Trophoblast cell (in vitro differentiated cells and primary cell): ENCODE results near the gene EPC2.
"Not testable (repeated sequence)": the region's sequence is repeated elsewhere in the genome, so short reads cannot be mapped to it uniquely, and the experiment has no call there.

Experiments used
- DNase-seq, 2 donors: peaks; one replicate each; pipeline ENCODE4 v3.0.0-alpha.2; 2016
- H2AFZ ChIP-seq: 2 replicates; pipeline ENCODE4 v1.6.1; 2013; ENCODE audit warnings: low read length, moderate library complexity, mild to moderate bottlenecking; ENCODE audit not compliant: insufficient read depth, poor library complexity
- H2AK5ac ChIP-seq: 2 replicates; pipeline ENCODE4 v1.6.1; 2013; ENCODE audit warnings: mild to moderate bottlenecking, low read length
- H2BK120ac ChIP-seq: 2 replicates; pipeline ENCODE4 v1.6.1; 2013; ENCODE audit warnings: low read length, mild to moderate bottlenecking, moderate library complexity; ENCODE audit not compliant: insufficient read depth, poor library complexity
- H2BK12ac ChIP-seq: 2 replicates; pipeline ENCODE4 v1.6.1; 2013; ENCODE audit warnings: mild to moderate bottlenecking, low read length, moderate library complexity
- H2BK5ac ChIP-seq: 2 replicates; pipeline ENCODE4 v1.6.1; 2013; ENCODE audit warnings: low read length, low read depth, moderate library complexity, mild to moderate bottlenecking; ENCODE audit not compliant: poor library complexity
- H3K14ac ChIP-seq: 2 replicates; pipeline ENCODE4 v1.6.1; 2013; ENCODE audit warnings: mild to moderate bottlenecking, low read length
- H3K18ac ChIP-seq: 2 replicates; pipeline ENCODE4 v1.6.1; 2013; ENCODE audit warnings: mild to moderate bottlenecking, low read length
- H3K23ac ChIP-seq: 2 replicates; pipeline ENCODE4 v1.6.1; 2013; ENCODE audit warnings: low read length
- H3K27ac ChIP-seq: 2 replicates; pipeline ENCODE4 v1.5.1; 2013; ENCODE audit warnings: low read depth, mild to moderate bottlenecking, inconsistent platforms, low read length, moderate library complexity
- H3K27me3 ChIP-seq: 2 replicates; pipeline ENCODE4 v1.6.1; 2013; ENCODE audit warnings: inconsistent platforms, mild to moderate bottlenecking, low read length, moderate library complexity; ENCODE audit not compliant: insufficient read depth
- H3K36me3 ChIP-seq, 2 experiments: 1 replicate in 1 of 2; 2 replicates in 1 of 2; pipeline ENCODE4 v1.6.1; 2013; ENCODE audit warnings: low read length in 2 of 2, mild to moderate bottlenecking in 2 of 2, moderate library complexity in 1 of 2; ENCODE audit not compliant: insufficient read depth in 2 of 2, control insufficient read depth in 1 of 2
- H3K4ac ChIP-seq: 2 replicates; pipeline ENCODE4 v1.6.1; 2013; ENCODE audit warnings: low read depth, mild to moderate bottlenecking, low read length, moderate library complexity
- H3K4me1 ChIP-seq, 2 experiments: 1 replicate in 1 of 2; 2 replicates in 1 of 2; pipeline ENCODE4 v1.6.1; 2013; ENCODE audit warnings: low read length in 2 of 2, mild to moderate bottlenecking in 2 of 2, moderate library complexity in 1 of 2; ENCODE audit not compliant: insufficient read depth in 2 of 2, control insufficient read depth in 1 of 2
- H3K4me2 ChIP-seq: 2 replicates; pipeline ENCODE4 v1.6.1; 2013; ENCODE audit warnings: inconsistent platforms, mild to moderate bottlenecking, low read length, moderate library complexity
- H3K4me3 ChIP-seq: 2 replicates; pipeline ENCODE4 v1.5.1; 2013; ENCODE audit warnings: mild to moderate bottlenecking, low read depth, low read length, inconsistent platforms
- H3K79me1 ChIP-seq: one replicate; pipeline ENCODE4 v1.6.1; 2013; ENCODE audit warnings: low read length
- H3K79me2 ChIP-seq: 2 replicates; pipeline ENCODE4 v1.6.1; 2013; ENCODE audit warnings: low read length, mild to moderate bottlenecking; ENCODE audit not compliant: control insufficient read depth, insufficient read depth, poor library complexity
- H3K9ac ChIP-seq: 2 replicates; pipeline ENCODE4 v1.6.1; 2013; ENCODE audit warnings: mild to moderate bottlenecking, low read length
- H3K9me3 ChIP-seq: 2 replicates; pipeline ENCODE4 v1.6.1; 2013; ENCODE audit warnings: low read depth, mild to moderate bottlenecking, control low read depth, inconsistent platforms, low read length; ENCODE audit not compliant: insufficient read depth
- H4K12ac ChIP-seq: 2 replicates; pipeline ENCODE4 v1.6.1; 2013; ENCODE audit warnings: low read depth, mild to moderate bottlenecking, low read length, moderate library complexity
- H4K8ac ChIP-seq: 2 replicates; pipeline ENCODE4 v1.6.1; 2013; ENCODE audit warnings: low read depth, mild to moderate bottlenecking, low read length, moderate library complexity
- H4K91ac ChIP-seq: one replicate; pipeline ENCODE4 v1.6.1; 2013; ENCODE audit warnings: low read depth, mild to moderate bottlenecking, low read length, moderate library complexity
- WGBS: extraction: QIAGEN DNeasy Blood & Tissue Kit; methylation state at CpG from one replicate; pipeline ENCODE4 v1.1.7; 2013; ENCODE audit warnings: missing lambda C conversion rate; ENCODE audit not compliant: insufficient read length, insufficient coverage; ENCODE audit errors: extremely low coverage; 5-methylcytosine and 5-hydroxymethylcytosine counted together

Gene EPC2

GRCh38 chr2:148688011-148688410 lies 43.5 kb downstream of the EPC2 start:
- not testable (repeated sequence) for H3K36me3 ChIP-seq, H2AK5ac ChIP-seq, H4K12ac ChIP-seq, H3K18ac ChIP-seq, H2BK120ac ChIP-seq, H3K9ac ChIP-seq, H3K9me3 ChIP-seq, H4K8ac ChIP-seq, H3K79me2 ChIP-seq, H2BK5ac ChIP-seq, H3K23ac ChIP-seq, H2BK12ac ChIP-seq, H3K4ac ChIP-seq, H3K4me1 ChIP-seq, H3K27me3 ChIP-seq, H4K91ac ChIP-seq, H2AFZ ChIP-seq, H3K14ac ChIP-seq, DNase-seq, H3K4me2 ChIP-seq, H3K27ac ChIP-seq, H3K4me3 ChIP-seq, H3K79me1 ChIP-seq

GRCh38 chr2:148696985-148697384 lies 52.4 kb downstream of the EPC2 start:
- DNase-seq = no peak
- Histone ChIP-seq H3K18ac (no peak overlapping the region), H3K27me3 (no peaks in the 10 kb centered on the region), H4K91ac (no peak overlapping the region), H3K4me2 (no peak overlapping the region), H3K79me1 (no peaks in the 10 kb centered on the region), H2AK5ac (no peak overlapping the region), H3K27ac (no peak overlapping the region), H3K4me1 (no peaks in the 10 kb centered on the region), H3K14ac (no peak overlapping the region), H2BK12ac (no peak overlapping the region), H2AFZ (no peak overlapping the region), H3K4me3 (no peak overlapping the region), H3K79me2 (no peaks in the 10 kb centered on the region), H3K9me3 (no peaks in the 10 kb centered on the region), H3K36me3 (no peaks in the 10 kb centered on the region), H3K9ac (no peak overlapping the region), H4K8ac (no peak overlapping the region), H3K23ac (no peak overlapping the region), H2BK120ac (no peak overlapping the region), H4K12ac (no peak overlapping the region), H3K4ac (no peak overlapping the region), H2BK5ac (no peak overlapping the region)
- WGBS = no CpG with 5 or more reads among the region's 2 CpGs

GRCh38 chr2:148699830-148700229 lies 55.3 kb downstream of the EPC2 start:
- no peak overlapping the region for H2BK120ac ChIP-seq
- H3K79me1 ChIP-seq = no peaks in the 10 kb centered on the region
- no CpG with 5 or more reads among the region's 4 CpGs for WGBS
- no peak overlapping the region for H4K8ac ChIP-seq
- H3K14ac ChIP-seq = no peak overlapping the region
- no peak for DNase-seq
- H3K27ac ChIP-seq = no peak overlapping the region
- H4K91ac ChIP-seq = no peak overlapping the region
- no peaks in the 10 kb centered on the region for H3K27me3 ChIP-seq
- no peak overlapping the region for H4K12ac ChIP-seq
- no peaks in the 10 kb centered on the region for H3K36me3 ChIP-seq
- H3K4me2 ChIP-seq = no peak overlapping the region
- H3K4me1 ChIP-seq = no peaks in the 10 kb centered on the region
- no peaks in the 10 kb centered on the region for H3K79me2 ChIP-seq
- no peak overlapping the region for H3K4ac ChIP-seq
- H3K9ac ChIP-seq = no peak overlapping the region
- H2AFZ ChIP-seq = no peak overlapping the region
- no peaks in the 10 kb centered on the region for H3K9me3 ChIP-seq
- no peak overlapping the region for H2AK5ac ChIP-seq
- no peak overlapping the region for H3K18ac ChIP-seq
- no peak overlapping the region for H3K4me3 ChIP-seq
- no peak overlapping the region for H3K23ac ChIP-seq
- no peak overlapping the region for H2BK12ac ChIP-seq
- no peak overlapping the region for H2BK5ac ChIP-seq

- Histone ChIP-seq H3K4me1 (no peaks in the 10 kb centered on the region), H3K79me2 (no peaks in the 10 kb centered on the region), H3K23ac (no peak overlapping the region), H3K4me2 (no peak overlapping the region), H3K27ac (no peak overlapping the region), H3K14ac (no peak overlapping the region), H2AK5ac (no peak overlapping the region), H3K18ac (no peak overlapping the region), H3K79me1 (no peaks in the 10 kb centered on the region), H3K4ac (no peak overlapping the region), H4K12ac (no peak overlapping the region), H3K9me3 (peaks cover 2% of the 10 kb centered on the region), H2BK120ac (no peak overlapping the region), H3K4me3 (no peak overlapping the region), H3K9ac (no peak overlapping the region), H3K27me3 (no peaks in the 10 kb centered on the region), H2BK12ac (no peak overlapping the region), H4K91ac (no peak overlapping the region), H3K36me3 (no peaks in the 10 kb centered on the region), H4K8ac (no peak overlapping the region), H2BK5ac (no peak overlapping the region), H2AFZ (no peak overlapping the region)
- no peak for DNase-seq
- no CpG with 5 or more reads among the region's 3 CpGs for WGBS
Observed at GRCh38 chr2:148701039-148701438, 56.5 kb downstream of the EPC2 start.

GRCh38 chr2:148701877-148702276 lies 57.3 kb downstream of the EPC2 start:
- H3K27ac ChIP-seq = no peak overlapping the region
- H3K4me3 ChIP-seq = no peak overlapping the region
- no peak overlapping the region for H4K12ac ChIP-seq
- H2AFZ ChIP-seq = no peak overlapping the region
- no peak overlapping the region for H2BK120ac ChIP-seq
- no peaks in the 10 kb centered on the region for H3K79me2 ChIP-seq
- H3K4me1 ChIP-seq = no peaks in the 10 kb centered on the region
- peaks cover 2% of the 10 kb centered on the region for H3K9me3 ChIP-seq
- no peak overlapping the region for H3K14ac ChIP-seq
- no peak overlapping the region for H3K9ac ChIP-seq
- no peak overlapping the region for H3K23ac ChIP-seq
- H3K27me3 ChIP-seq = no peaks in the 10 kb centered on the region
- H4K91ac ChIP-seq = no peak overlapping the region
- no peak overlapping the region for H3K18ac ChIP-seq
- H3K4me2 ChIP-seq = no peak overlapping the region
- no peak overlapping the region for H2AK5ac ChIP-seq
- H2BK12ac ChIP-seq = no peak overlapping the region
- no peak overlapping the region for H2BK5ac ChIP-seq
- H3K36me3 ChIP-seq = no peaks in the 10 kb centered on the region
- no peak overlapping the region for H4K8ac ChIP-seq
- DNase-seq = no peak
- no peaks in the 10 kb centered on the region for H3K79me1 ChIP-seq
- no peak overlapping the region for H3K4ac ChIP-seq
